A549 (cell line): ENCODE measurements around the gene CPNE4.

Source experiments
- NPAS2 ChIP-seq: fragments of 250-450 bp; sonication (Bioruptor Pico); IDR thresholded peaks from 2 replicates; pipeline ENCODE4 v1.8.0; 2022; ENCODE audit warnings: mild to moderate bottlenecking, moderate library complexity, borderline replicate concordance
- POLR2A ChIP-seq: IDR thresholded peaks from 2 replicates; pipeline ENCODE4 v1.6.1; 2012; ENCODE audit warnings: mild to moderate bottlenecking, low read length
- REST ChIP-seq: fragments of 200-600 bp; sonication (generic); IDR thresholded peaks from 2 replicates; pipeline ENCODE4 v1.6.1; 2016; ENCODE audit warnings: antibody characterized with exemption, mild to moderate bottlenecking, moderate library complexity
- SREBF2 ChIP-seq: fragments of 450-650 bp; IDR thresholded peaks from 2 replicates; pipeline ENCODE4 v1.6.1; 2014; ENCODE audit warnings: mild to moderate bottlenecking, moderate library complexity

- TF ChIP-seq POLR2A, result no peak
- TF ChIP-seq NPAS2, result no peak
- no peak for TF ChIP-seq REST
- TF ChIP-seq SREBF2, result no peak
Measured at GRCh38 chr3:131738095-131738494, 296.7 kb downstream of the CPNE4 start.
